ENCODE data around the gene RNF125.

- no peak for TF ChIP-seq ZBTB8A (tag by site-specific recombination; IDR thresholded peaks at IDR 0.05)
- TF ChIP-seq, protein P1, sequence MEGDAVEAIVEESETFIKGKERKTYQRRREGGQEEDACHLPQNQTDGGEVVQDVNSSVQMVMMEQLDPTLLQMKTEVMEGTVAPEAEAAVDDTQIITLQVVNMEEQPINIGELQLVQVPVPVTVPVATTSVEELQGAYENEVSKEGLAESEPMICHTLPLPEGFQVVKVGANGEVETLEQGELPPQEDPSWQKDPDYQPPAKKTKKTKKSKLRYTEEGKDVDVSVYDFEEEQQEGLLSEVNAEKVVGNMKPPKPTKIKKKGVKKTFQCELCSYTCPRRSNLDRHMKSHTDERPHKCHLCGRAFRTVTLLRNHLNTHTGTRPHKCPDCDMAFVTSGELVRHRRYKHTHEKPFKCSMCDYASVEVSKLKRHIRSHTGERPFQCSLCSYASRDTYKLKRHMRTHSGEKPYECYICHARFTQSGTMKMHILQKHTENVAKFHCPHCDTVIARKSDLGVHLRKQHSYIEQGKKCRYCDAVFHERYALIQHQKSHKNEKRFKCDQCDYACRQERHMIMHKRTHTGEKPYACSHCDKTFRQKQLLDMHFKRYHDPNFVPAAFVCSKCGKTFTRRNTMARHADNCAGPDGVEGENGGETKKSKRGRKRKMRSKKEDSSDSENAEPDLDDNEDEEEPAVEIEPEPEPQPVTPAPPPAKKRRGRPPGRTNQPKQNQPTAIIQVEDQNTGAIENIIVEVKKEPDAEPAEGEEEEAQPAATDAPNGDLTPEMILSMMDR (tag by site-specific recombination; IDR thresholded peaks at IDR 0.05): no peak
- TF ChIP-seq ZNF473 (tag by site-specific recombination; IDR thresholded peaks at IDR 0.05): no peak
- no peak for TF ChIP-seq ZNF114 (tag by site-specific recombination; IDR thresholded peaks at IDR 0.05)
- no peak for TF ChIP-seq ZNF513 (tag by site-specific recombination; IDR thresholded peaks at IDR 0.05)
- TF ChIP-seq, protein P2, sequence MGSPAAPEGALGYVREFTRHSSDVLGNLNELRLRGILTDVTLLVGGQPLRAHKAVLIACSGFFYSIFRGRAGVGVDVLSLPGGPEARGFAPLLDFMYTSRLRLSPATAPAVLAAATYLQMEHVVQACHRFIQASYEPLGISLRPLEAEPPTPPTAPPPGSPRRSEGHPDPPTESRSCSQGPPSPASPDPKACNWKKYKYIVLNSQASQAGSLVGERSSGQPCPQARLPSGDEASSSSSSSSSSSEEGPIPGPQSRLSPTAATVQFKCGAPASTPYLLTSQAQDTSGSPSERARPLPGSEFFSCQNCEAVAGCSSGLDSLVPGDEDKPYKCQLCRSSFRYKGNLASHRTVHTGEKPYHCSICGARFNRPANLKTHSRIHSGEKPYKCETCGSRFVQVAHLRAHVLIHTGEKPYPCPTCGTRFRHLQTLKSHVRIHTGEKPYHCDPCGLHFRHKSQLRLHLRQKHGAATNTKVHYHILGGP (tag by site-specific recombination; IDR thresholded peaks at IDR 0.05): no peak
- no peak for TF ChIP-seq ZNF660 (tag by site-specific recombination; IDR thresholded peaks at IDR 0.05)
- no peak for TF ChIP-seq YY1 (tag by site-specific recombination; IDR thresholded peaks at IDR 0.05)
- TF ChIP-seq, protein P3, sequence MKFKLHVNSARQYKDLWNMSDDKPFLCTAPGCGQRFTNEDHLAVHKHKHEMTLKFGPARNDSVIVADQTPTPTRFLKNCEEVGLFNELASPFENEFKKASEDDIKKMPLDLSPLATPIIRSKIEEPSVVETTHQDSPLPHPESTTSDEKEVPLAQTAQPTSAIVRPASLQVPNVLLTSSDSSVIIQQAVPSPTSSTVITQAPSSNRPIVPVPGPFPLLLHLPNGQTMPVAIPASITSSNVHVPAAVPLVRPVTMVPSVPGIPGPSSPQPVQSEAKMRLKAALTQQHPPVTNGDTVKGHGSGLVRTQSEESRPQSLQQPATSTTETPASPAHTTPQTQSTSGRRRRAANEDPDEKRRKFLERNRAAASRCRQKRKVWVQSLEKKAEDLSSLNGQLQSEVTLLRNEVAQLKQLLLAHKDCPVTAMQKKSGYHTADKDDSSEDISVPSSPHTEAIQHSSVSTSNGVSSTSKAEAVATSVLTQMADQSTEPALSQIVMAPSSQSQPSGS (tag by site-specific recombination; IDR thresholded peaks at IDR 0.05; ENCODE audit: low read depth): no peak
- TF ChIP-seq ZNF175 (tag by site-specific recombination; IDR thresholded peaks at IDR 0.05): no peak
- no peak for TF ChIP-seq SP2 (tag by site-specific recombination; IDR thresholded peaks at IDR 0.05)
- TF ChIP-seq ZNF561 (tag by site-specific recombination; IDR thresholded peaks at IDR 0.05; ENCODE audit: borderline replicate concordance): no peak
Measured at GRCh38 chr18:32072321-32072720, 53.7 kb downstream of the RNF125 start.

All from HEK293 (cell line).